GM18909 (cell line): ENCODE measurements around the gene ZMYND10.

ENCODE experiments used
- ATAC-seq: cut with Tn5 transposase; IDR thresholded peaks from one replicate; pipeline ENCODE4 v1.9.1; 2021; ENCODE audit warnings: mild to moderate bottlenecking; ENCODE audit not compliant: unreplicated experiment, poor library complexity

Gene ZMYND10

GRCh38 chr3:50345586-50346234 lies at the start of gene ZMYND10:
Gene ZMYND10, minus strand, starts transcription at chr3:50345732. Its CDS starts 153 bp downstream, at chr3:50345579.
- ATAC-seq: no peak

- ATAC-seq: no peak
Observed at GRCh38 chr3:50393061-50393460, 47.5 kb upstream of the ZMYND10 start.

GRCh38 chr3:50392101-50392715 lies 46.7 kb upstream of the ZMYND10 start:
- no peak for ATAC-seq

GRCh38 chr3:50390508-50391224 lies 45.1 kb upstream of the ZMYND10 start:
- ATAC-seq: no peak

- no peak for ATAC-seq
Observed at GRCh38 chr3:50389414-50389767, 43.9 kb upstream of the ZMYND10 start.

GRCh38 chr3:50388720-50389413 lies 43.3 kb upstream of the ZMYND10 start:
- ATAC-seq: no peak

GRCh38 chr3:50388016-50388719 lies 42.6 kb upstream of the ZMYND10 start:
- ATAC-seq: no peak

GRCh38 chr3:50385754-50386153 lies 40.2 kb upstream of the ZMYND10 start:
- ATAC-seq: no peak

GRCh38 chr3:50383750-50384149 lies 38.2 kb upstream of the ZMYND10 start:
- no peak for ATAC-seq

GRCh38 chr3:50382722-50383121 lies 37.2 kb upstream of the ZMYND10 start:
- ATAC-seq: no peak

- ATAC-seq: no peak
Observed at GRCh38 chr3:50381383-50381782, 35.9 kb upstream of the ZMYND10 start.

- no peak for ATAC-seq
Observed at GRCh38 chr3:50380405-50381085, 35.0 kb upstream of the ZMYND10 start.

- ATAC-seq: no peak
Observed at GRCh38 chr3:50378757-50379156, 33.2 kb upstream of the ZMYND10 start.

GRCh38 chr3:50378024-50378423 lies 32.5 kb upstream of the ZMYND10 start:
- ATAC-seq: no peak

GRCh38 chr3:50375258-50375931 lies 29.9 kb upstream of the ZMYND10 start:
- no peak for ATAC-seq

- ATAC-seq: no peak
Observed at GRCh38 chr3:50374363-50375257, 29.1 kb upstream of the ZMYND10 start.

- no peak for ATAC-seq
Observed at GRCh38 chr3:50373146-50374051, 27.9 kb upstream of the ZMYND10 start.
